RCC 7860 (cell line): ENCODE measurements around the gene SFXN2.
"Not testable (repeated sequence)": the region's sequence is repeated elsewhere in the genome, so short reads cannot be mapped to it uniquely, and the experiment has no call there.

Source experiments
- DNase-seq: peaks from one replicate; pipeline ENCODE4 v3.0.0-alpha.2; 2015; ENCODE audit warnings: low spot score
- FAIRE-seq: peaks from 2 replicates; lab custom pipeline; 2012; peaks lifted over from hg19 to GRCh38; lab: Jason Lieb, UNC

Gene SFXN2

GRCh38 chr10:102752266-102752930 is 38.0 kb downstream of the SFXN2 start:
- FAIRE-seq (no peak), DNase-seq (no peak)

- FAIRE-seq (no peak), DNase-seq (no peak)
Observed at GRCh38 chr10:102752934-102753664, 38.7 kb downstream of the SFXN2 start.

GRCh38 chr10:102753718-102754117 is 39.3 kb downstream of the SFXN2 start:
- FAIRE-seq (no peak), DNase-seq (no peak)

- FAIRE-seq (no peak), DNase-seq (no peak)
Observed at GRCh38 chr10:102757323-102757722, 42.9 kb downstream of the SFXN2 start.

GRCh38 chr10:102758240-102758932 is 44.0 kb downstream of the SFXN2 start:
- FAIRE-seq: no peak
- no peak for DNase-seq

GRCh38 chr10:102758933-102759262 is 44.5 kb downstream of the SFXN2 start:
- peak; percentile 70 for FAIRE-seq

GRCh38 chr10:102759497-102760210 is 45.2 kb downstream of the SFXN2 start:
- DNase-seq: no peak
- FAIRE-seq: no peak

More at GRCh38 chr10:102758933-102759262, 44.5 kb downstream of the SFXN2 start:
- DNase-seq: not testable (repeated sequence)

GRCh38 chr10:102761981-102762380 is 47.5 kb downstream of the SFXN2 start:
- DNase-seq (no peak), FAIRE-seq (no peak)

GRCh38 chr10:102762401-102763015 is 48.1 kb downstream of the SFXN2 start:
- FAIRE-seq: no peak
- DNase-seq: no peak

GRCh38 chr10:102763037-102763607 is 48.7 kb downstream of the SFXN2 start:
- FAIRE-seq (no peak), DNase-seq (no peak)

GRCh38 chr10:102764470-102765161 is 50.2 kb downstream of the SFXN2 start:
- DNase-seq (no peak), FAIRE-seq (no peak)

- DNase-seq: no peak
- FAIRE-seq: no peak
Observed at GRCh38 chr10:102765336-102765735, 50.9 kb downstream of the SFXN2 start.

GRCh38 chr10:102767428-102768160 is 53.2 kb downstream of the SFXN2 start:
- FAIRE-seq (no peak), DNase-seq (no peak)

GRCh38 chr10:102769375-102770107 is 55.1 kb downstream of the SFXN2 start:
- DNase-seq (no peak), FAIRE-seq (no peak)

GRCh38 chr10:102770108-102770482 is 55.7 kb downstream of the SFXN2 start:
- FAIRE-seq (no peak), DNase-seq (no peak)

- DNase-seq (no peak), FAIRE-seq (no peak)
Observed at GRCh38 chr10:102770792-102771191, 56.4 kb downstream of the SFXN2 start.

GRCh38 chr10:102773320-102773719 is 58.9 kb downstream of the SFXN2 start:
- DNase-seq (no peak), FAIRE-seq (no peak)

- DNase-seq (no peak), FAIRE-seq (no peak)
Observed at GRCh38 chr10:102773986-102774385, 59.5 kb downstream of the SFXN2 start.
